HAP-1 (cell line): Measurements from ENCODE around the gene CNTNAP2.

Experiments used
- DNase-seq, 2 experiments: peaks; one replicate each; pipeline ENCODE4 v3.0.0-alpha.2; 2016 to 2020; ENCODE audit warnings: low spot score in 2 of 2
- H3K27me3 ChIP-seq: fragments of 250-450 bp; sonication (Bioruptor Pico); 2 replicates; pipeline ENCODE4 v1.5.1; 2020; ENCODE audit warnings: low read depth, mild to moderate bottlenecking, moderate library complexity
- H3K36me3 ChIP-seq: fragments of 250-450 bp; sonication (Bioruptor Pico); replicated peaks from 2 replicates; pipeline ENCODE4 v1.5.1; 2020; ENCODE audit warnings: mild to moderate bottlenecking
- H3K4me1 ChIP-seq: fragments of 250-450 bp; sonication (Bioruptor Pico); 2 replicates; pipeline ENCODE4 v1.5.1; 2020; ENCODE audit warnings: mild to moderate bottlenecking
- H3K4me3 ChIP-seq: fragments of 250-450 bp; sonication (Bioruptor Pico); 2 replicates; pipeline ENCODE4 v1.5.1; 2020; ENCODE audit warnings: mild to moderate bottlenecking, moderate library complexity
- H3K9me3 ChIP-seq: fragments of 250-450 bp; sonication (Bioruptor Pico); 2 replicates; pipeline ENCODE4 v1.5.1; 2020; ENCODE audit warnings: mild to moderate bottlenecking, moderate library complexity
- in situ Hi-C: fragments of 300-500 bp; cut with MboI; formaldehyde crosslinking; loops from 3 replicates; pipeline ENCODE4 v1.14.3; 2020; ENCODE audit warnings: low sequenced_read_pairs, inconsistent platforms, mixed read lengths

CNTNAP2 gene

GRCh38 chr7:148031019-148031418 is 1914.4 kb downstream of the CNTNAP2 start:
- no peaks in the 10 kb centered on the region for H3K4me1 ChIP-seq
- DNase-seq: no peak
- no peaks in the 10 kb centered on the region for H3K27me3 ChIP-seq
- in situ Hi-C loops: no loop called here
- no peak overlapping the region for H3K4me3 ChIP-seq
- H3K9me3 ChIP-seq: no peaks in the 10 kb centered on the region
- no peaks in the 10 kb centered on the region for H3K36me3 ChIP-seq

DNA sequence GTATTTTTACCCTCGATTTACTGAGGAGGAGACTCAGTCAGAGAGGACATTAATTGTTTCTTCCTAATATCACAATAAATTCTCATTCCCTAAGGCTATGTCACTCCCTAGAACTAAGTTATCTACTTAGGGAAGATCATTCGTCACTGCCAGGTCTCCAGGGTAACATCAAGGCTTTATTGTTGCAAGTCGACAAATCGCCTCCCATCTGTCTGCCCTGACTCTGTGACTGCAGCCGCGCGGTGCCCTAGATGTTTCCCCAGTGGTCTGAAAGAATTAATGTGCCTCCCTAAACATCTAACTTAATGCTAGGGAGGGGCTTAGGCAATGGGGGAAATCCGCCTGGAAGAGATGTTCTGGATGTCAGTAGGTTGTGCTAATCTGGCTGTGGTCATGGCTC is 1915.2 kb downstream of the CNTNAP2 start:
- DNase-seq: no peak
- Histone ChIP-seq H3K36me3 (no peaks in the 10 kb centered on the region), H3K4me1 (no peaks in the 10 kb centered on the region), H3K9me3 (no peaks in the 10 kb centered on the region), H3K4me3 (no peak overlapping the region), H3K27me3 (no peaks in the 10 kb centered on the region)
- in situ Hi-C loops: no loop called here

DNA sequence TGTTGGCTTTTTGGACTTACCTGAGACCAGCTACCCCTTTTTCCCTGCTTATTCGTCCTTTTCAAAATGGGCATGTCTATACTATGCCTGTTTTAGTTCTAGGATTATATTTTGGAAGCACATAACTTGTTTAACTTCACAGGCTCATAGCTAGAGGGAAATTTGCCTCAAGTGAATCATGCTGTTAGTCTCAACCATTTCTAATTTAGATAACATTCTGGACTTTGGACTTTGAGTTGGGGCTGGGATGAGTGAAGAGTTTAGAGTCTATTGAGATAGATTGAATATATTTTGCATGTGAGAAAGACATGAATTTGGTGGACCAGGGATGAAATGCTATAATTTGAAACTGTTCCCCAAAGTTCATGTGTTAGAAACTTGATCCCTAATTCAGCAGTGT is 1919.3 kb downstream of the CNTNAP2 start:
- H3K27me3 ChIP-seq: no peaks in the 10 kb centered on the region
- H3K4me1 ChIP-seq: no peaks in the 10 kb centered on the region
- H3K9me3 ChIP-seq: no peaks in the 10 kb centered on the region
- no peak for DNase-seq
- in situ Hi-C loops: no loop called here
- H3K4me3 ChIP-seq: no peak overlapping the region
- no peaks in the 10 kb centered on the region for H3K36me3 ChIP-seq

GRCh38 chr7:148037044-148037443 is 1920.4 kb downstream of the CNTNAP2 start:
- H3K4me1 ChIP-seq: no peaks in the 10 kb centered on the region
- no peak for DNase-seq
- H3K4me3 ChIP-seq: no peak overlapping the region
- in situ Hi-C loops: no loop called here
- H3K27me3 ChIP-seq: no peaks in the 10 kb centered on the region
- H3K36me3 ChIP-seq: no peaks in the 10 kb centered on the region
- no peaks in the 10 kb centered on the region for H3K9me3 ChIP-seq

GRCh38 chr7:148041156-148041555 is 1924.6 kb downstream of the CNTNAP2 start:
- no peaks in the 10 kb centered on the region for H3K9me3 ChIP-seq
- in situ Hi-C loops: no loop called here

GRCh38 chr7:148042935-148043631 is 1926.5 kb downstream of the CNTNAP2 start:
- in situ Hi-C loops: no loop called here
- no peak for DNase-seq
- H3K36me3 ChIP-seq: no peaks in the 10 kb centered on the region

More at GRCh38 chr7:148041156-148041555, 1924.6 kb downstream of the CNTNAP2 start:
- no peak for DNase-seq
- Histone ChIP-seq H3K4me3 (no peak overlapping the region), H3K27me3 (no peaks in the 10 kb centered on the region), H3K36me3 (no peaks in the 10 kb centered on the region), H3K4me1 (no peaks in the 10 kb centered on the region)

GRCh38 chr7:148044173-148044572 is 1927.6 kb downstream of the CNTNAP2 start:
- Histone ChIP-seq H3K9me3 (no peaks in the 10 kb centered on the region), H3K36me3 (no peaks in the 10 kb centered on the region), H3K4me3 (no peak overlapping the region), H3K4me1 (no peaks in the 10 kb centered on the region), H3K27me3 (no peaks in the 10 kb centered on the region)
- DNase-seq: no peak
- in situ Hi-C loops: no loop called here

More at GRCh38 chr7:148042935-148043631, 1926.5 kb downstream of the CNTNAP2 start:
- H3K9me3 ChIP-seq: no peaks in the 10 kb centered on the region
- no peak overlapping the region for H3K4me3 ChIP-seq
- H3K4me1 ChIP-seq: no peaks in the 10 kb centered on the region
- no peaks in the 10 kb centered on the region for H3K27me3 ChIP-seq

GRCh38 chr7:148045521-148045920 is 1928.9 kb downstream of the CNTNAP2 start:
- DNase-seq: no peak
- Histone ChIP-seq H3K4me3 (no peak overlapping the region), H3K36me3 (no peaks in the 10 kb centered on the region), H3K9me3 (no peaks in the 10 kb centered on the region), H3K4me1 (no peaks in the 10 kb centered on the region), H3K27me3 (no peaks in the 10 kb centered on the region)
- in situ Hi-C loops: no loop called here

- Histone ChIP-seq H3K4me1 (no peaks in the 10 kb centered on the region), H3K9me3 (no peaks in the 10 kb centered on the region), H3K27me3 (no peaks in the 10 kb centered on the region), H3K36me3 (no peaks in the 10 kb centered on the region), H3K4me3 (no peak overlapping the region)
- no peak for DNase-seq
- in situ Hi-C loops: no loop called here
Measured at GRCh38 chr7:148049068-148049467, 1932.5 kb downstream of the CNTNAP2 start.

DNA sequence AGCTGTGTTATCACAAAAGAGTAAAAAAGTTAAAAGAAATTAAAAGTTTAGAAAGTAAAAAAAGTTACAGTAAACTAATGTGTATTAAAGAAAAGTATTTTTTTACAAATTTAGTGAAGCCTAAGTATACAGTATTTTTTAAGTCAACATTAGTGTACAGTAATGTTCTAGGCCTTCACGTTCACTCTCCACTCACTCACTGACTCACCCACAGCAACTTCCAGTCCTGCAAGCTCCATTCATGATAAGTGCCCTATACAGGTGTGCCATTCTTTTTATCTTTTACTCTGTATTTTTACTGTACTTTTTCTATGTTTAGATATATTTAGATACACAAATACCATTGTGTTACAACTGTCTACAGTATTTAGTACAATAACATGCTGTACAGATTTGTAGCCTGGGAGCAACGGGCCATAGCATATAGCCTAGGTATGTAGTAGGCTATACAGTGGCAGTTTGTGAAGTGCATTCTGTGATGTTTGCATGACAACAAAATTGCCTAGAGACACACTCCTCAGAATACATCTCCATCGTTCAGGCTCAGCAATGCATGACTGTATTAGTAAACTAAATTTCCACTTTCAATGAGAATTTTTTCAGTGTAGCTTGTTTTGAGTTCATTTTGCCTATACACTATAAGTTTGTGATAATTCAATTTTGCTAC is 1934.0 kb downstream of the CNTNAP2 start:
- H3K9me3 ChIP-seq: no peaks in the 10 kb centered on the region
- no peaks in the 10 kb centered on the region for H3K27me3 ChIP-seq
- H3K4me3 ChIP-seq: no peak overlapping the region
- in situ Hi-C loops: no loop called here
- DNase-seq: no peak
- H3K4me1 ChIP-seq: no peaks in the 10 kb centered on the region
- no peaks in the 10 kb centered on the region for H3K36me3 ChIP-seq

DNA sequence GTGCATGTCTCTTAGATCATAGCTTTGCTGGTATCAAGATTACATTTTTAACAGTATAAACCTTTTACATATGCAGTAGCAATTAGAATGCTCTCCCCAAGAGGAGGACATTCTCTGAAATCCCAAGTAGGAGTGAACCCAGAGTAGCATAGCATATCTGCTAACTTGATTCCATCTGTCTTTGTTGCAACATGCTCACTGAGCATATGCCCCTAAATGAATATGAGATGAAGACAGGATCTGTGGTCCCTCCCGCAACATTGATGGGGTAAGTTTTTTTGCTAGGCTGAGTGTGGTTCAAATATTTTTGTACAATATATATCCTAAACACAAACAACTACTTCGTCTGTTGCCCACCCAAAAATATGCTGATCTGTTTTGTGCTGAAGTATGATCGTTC is 1939.8 kb downstream of the CNTNAP2 start:
- Histone ChIP-seq H3K4me1 (no peaks in the 10 kb centered on the region), H3K36me3 (no peaks in the 10 kb centered on the region), H3K4me3 (no peak overlapping the region), H3K27me3 (no peaks in the 10 kb centered on the region), H3K9me3 (no peaks in the 10 kb centered on the region)
- in situ Hi-C loops: no loop called here
- DNase-seq: no peak

DNA sequence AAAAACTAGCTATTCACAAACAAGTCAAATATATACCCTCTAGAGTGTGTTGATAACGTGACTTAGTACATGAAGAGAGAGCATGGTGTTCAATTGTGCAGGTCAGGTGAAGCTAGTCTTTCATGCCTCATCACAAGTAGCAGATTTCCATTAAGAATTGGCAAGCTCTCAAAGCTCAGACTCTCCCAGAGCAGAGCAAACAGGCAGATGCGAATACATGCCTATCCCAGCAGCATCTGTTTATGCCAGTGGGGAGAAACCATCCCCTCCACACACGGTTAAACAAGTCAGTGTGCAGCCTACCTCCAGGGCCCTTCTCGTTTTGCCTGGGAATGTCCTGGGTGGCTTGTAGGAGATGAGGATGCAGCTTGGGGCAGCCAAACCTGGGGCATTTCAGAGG is 1941.5 kb downstream of the CNTNAP2 start:
- H3K4me3 ChIP-seq: no peak overlapping the region
- H3K36me3 ChIP-seq: no peaks in the 10 kb centered on the region
- in situ Hi-C loops: no loop called here
- no peaks in the 10 kb centered on the region for H3K9me3 ChIP-seq
- H3K4me1 ChIP-seq: no peaks in the 10 kb centered on the region
- no peak for DNase-seq
- no peaks in the 10 kb centered on the region for H3K27me3 ChIP-seq

DNA sequence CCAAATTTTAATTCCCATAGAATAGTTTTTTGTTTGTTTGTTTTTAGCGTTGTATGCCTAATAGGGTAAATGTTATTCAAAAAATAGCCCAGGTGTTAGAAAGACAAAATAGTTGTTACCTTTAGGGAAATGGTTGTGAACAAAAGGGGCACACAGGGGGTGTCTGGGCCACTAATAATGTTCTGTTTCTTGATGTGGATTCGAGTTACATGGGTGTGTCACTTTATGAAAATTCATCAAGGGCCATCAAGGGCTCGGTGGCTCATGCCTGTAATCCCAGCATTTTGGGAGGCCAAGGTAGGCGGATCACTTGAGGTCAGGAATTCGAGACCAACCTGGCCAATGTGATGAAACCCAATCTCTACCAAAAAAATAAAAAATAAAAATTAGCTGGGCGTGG is 1942.2 kb downstream of the CNTNAP2 start:
- in situ Hi-C loops: no loop called here
- Histone ChIP-seq H3K4me1 (no peaks in the 10 kb centered on the region), H3K36me3 (no peaks in the 10 kb centered on the region), H3K4me3 (no peak overlapping the region), H3K27me3 (no peaks in the 10 kb centered on the region), H3K9me3 (no peaks in the 10 kb centered on the region)
- no peak for DNase-seq

DNA sequence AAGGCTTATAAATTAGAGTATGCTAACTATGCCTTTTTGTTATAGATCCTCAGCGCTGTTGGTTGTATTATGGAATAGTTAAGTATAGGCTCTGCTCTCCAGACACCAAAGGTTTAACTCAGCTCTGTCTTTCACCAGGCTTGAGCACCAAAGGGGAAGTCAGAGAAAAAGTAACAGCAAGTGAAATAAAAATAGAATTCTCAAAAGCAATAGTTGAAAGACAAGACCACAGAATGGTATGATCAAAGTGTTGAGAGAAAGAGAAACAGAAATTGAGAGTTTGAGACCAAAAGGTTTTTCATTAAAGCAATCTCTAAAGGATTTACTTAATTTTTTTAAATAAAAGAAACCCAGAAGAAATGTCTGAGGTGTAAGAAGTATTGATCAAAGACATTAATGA is 1944.1 kb downstream of the CNTNAP2 start:
- DNase-seq: no peak
- Histone ChIP-seq H3K4me1 (no peaks in the 10 kb centered on the region), H3K36me3 (no peaks in the 10 kb centered on the region), H3K4me3 (no peak overlapping the region), H3K27me3 (no peaks in the 10 kb centered on the region), H3K9me3 (no peaks in the 10 kb centered on the region)
- in situ Hi-C loops: no loop called here
